Naive thymus-derived CD4-positive, alpha-beta T cell (primary cell): ENCODE results near the gene NR1I3. TPM values are rescaled to one million over a fixed set of nuclear protein-coding genes. Genes with fewer than 3 reads are reported as not detected.
A peak's percentile ranks its signal among the peaks of the same experiment; 100 is the strongest.
"Not testable (repeated sequence)": the region's sequence is repeated elsewhere in the genome, so short reads cannot be mapped to it uniquely, and the experiment has no call there.

Source experiments
- ATAC-seq: fragments of 150-1000 bp; cut with Tn5 transposase; 2 replicates; pipeline ENCODE4 v1.10.0; 2021; ENCODE audit warnings: mild to moderate bottlenecking, moderate library complexity
- CTCF ChIA-PET: fragments of 350-600 bp; sonication (Branson Sonifier 250); formaldehyde crosslinking; loops from one replicate; lab custom pipeline; 2021; ENCODE audit warnings: antibody characterized with exemption; lab: Charles Lee
- POLR2A ChIA-PET: fragments of 350-600 bp; sonication (Branson Sonifier 250); formaldehyde crosslinking; loops from one replicate; lab custom pipeline; 2021; ENCODE audit warnings: antibody characterized with exemption, inconsistent platforms; lab: Charles Lee
- DNase-seq, 9 donors: peaks; one replicate each; pipeline versions ENCODE4 v3.0.0 to v3.0.0-alpha.2; 2020 to 2022; ENCODE audit warnings: mixed read lengths in 1 of 9
- H3K27ac ChIP-seq: one replicate; pipeline ENCODE4 v1.7.0; 2013; ENCODE audit warnings: mild to moderate bottlenecking, low read depth, low read length, moderate library complexity
- H3K27me3 ChIP-seq, 2 donors: one replicate each; pipeline ENCODE4 v1.7.0; 2013; ENCODE audit warnings: low read length in 2 of 2, mild to moderate bottlenecking in 2 of 2, moderate library complexity in 2 of 2; ENCODE audit not compliant: control insufficient read depth in 2 of 2, insufficient read depth in 2 of 2
- H3K36me3 ChIP-seq, 3 experiments: 1 replicate in 2 of 3; 2 replicates in 1 of 3; pipeline ENCODE4 v1.7.0; 2013; ENCODE audit warnings: low read length in 3 of 3, mild to moderate bottlenecking in 3 of 3, moderate library complexity in 1 of 3; ENCODE audit not compliant: insufficient read depth in 3 of 3, control insufficient read depth in 2 of 3
- H3K4me1 ChIP-seq, 2 donors: one replicate each; pipeline ENCODE4 v1.7.0; 2013; ENCODE audit warnings: low read length in 2 of 2, mild to moderate bottlenecking in 2 of 2, moderate library complexity in 1 of 2; ENCODE audit not compliant: control insufficient read depth in 2 of 2, insufficient read depth in 2 of 2
- H3K4me3 ChIP-seq: 2 replicates; pipeline ENCODE4 v1.7.0; 2013; ENCODE audit warnings: mild to moderate bottlenecking, low read length
- H3K9me3 ChIP-seq, 3 experiments: 1 replicate in 2 of 3; 2 replicates in 1 of 3; pipeline ENCODE4 v1.7.0; 2013; ENCODE audit warnings: low read length in 3 of 3; ENCODE audit not compliant: control insufficient read depth in 2 of 3
- H3K27ac Mint-ChIP-seq, 9 donors: one replicate each; pipeline ENCODE4 v1.8.0; 2020 to 2022; ENCODE audit warnings: mixed read lengths in 9 of 9, mild to moderate bottlenecking in 8 of 9, moderate library complexity in 5 of 9, inconsistent platforms in 2 of 9
- H3K27me3 Mint-ChIP-seq, 5 donors: one replicate each; pipeline ENCODE4 v1.8.0; 2021 to 2022; ENCODE audit warnings: mixed read lengths in 5 of 5, mild to moderate bottlenecking in 1 of 5
- H3K36me3 Mint-ChIP-seq, 5 donors: one replicate each; pipeline ENCODE4 v1.8.0; 2020 to 2022; ENCODE audit warnings: mixed read lengths in 5 of 5, mild to moderate bottlenecking in 3 of 5, inconsistent platforms in 1 of 5
- H3K4me1 Mint-ChIP-seq, 7 donors: one replicate each; pipeline ENCODE4 v1.8.0; 2020 to 2022; ENCODE audit warnings: mixed read lengths in 7 of 7, mild to moderate bottlenecking in 3 of 7, inconsistent platforms in 1 of 7
- H3K4me3 Mint-ChIP-seq, 10 donors: one replicate each; pipeline ENCODE4 v1.8.0; 2020 to 2022; ENCODE audit warnings: mild to moderate bottlenecking in 10 of 10, mixed read lengths in 10 of 10, moderate library complexity in 6 of 10, inconsistent platforms in 2 of 10
- H3K9me3 Mint-ChIP-seq, 11 donors: one replicate each; pipeline ENCODE4 v1.8.0; 2020 to 2022; ENCODE audit warnings: mixed read lengths in 11 of 11, mild to moderate bottlenecking in 4 of 11, inconsistent platforms in 1 of 11, moderate library complexity in 1 of 11
- intact Hi-C, 2 donors: fragments of 100-400 bp; cut with micrococcal nuclease; formaldehyde crosslinking; loops; one replicate each; pipeline ENCODE4 v1.15.1; 2023
- polyA plus RNA-seq, 2 donors: library from polyadenylated mRNA; unstranded; fragments of 300-500 nt; fragmentation: Illumina TruSeq; gene quantifications; one replicate each; pipeline ENCODE4 v1.2.3, GENCODE V29; 2021
- total RNA-seq, 6 experiments: library from RNA in 5 of 6; stranded (reverse) in 5 of 6; gene quantifications; 1 replicate in 5 of 6; 2 replicates in 1 of 6; pipeline ENCODE4 v1.2.3 and lab custom pipeline; 2021 to 2026

The NR1I3 gene
- total and polyA plus RNA-seq, 7 experiments from 2014 or later: not detected

DNA sequence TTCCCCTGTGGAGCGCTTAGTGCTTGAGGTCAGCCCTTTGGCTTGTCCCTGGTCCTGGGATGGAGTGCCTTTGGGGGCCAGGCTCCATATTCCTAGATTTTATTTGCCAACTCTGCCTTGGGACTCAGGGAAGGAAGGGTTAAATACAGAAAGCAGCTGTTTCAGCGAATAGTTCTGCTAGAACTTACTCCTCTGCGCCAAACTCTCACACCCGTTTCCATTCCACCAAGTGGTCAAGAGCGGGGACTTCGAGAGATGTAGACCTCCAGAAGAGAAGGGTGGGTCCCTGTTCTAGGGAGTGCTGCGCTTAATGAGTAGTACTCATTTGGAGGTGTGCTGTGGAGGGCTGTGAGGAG, 12.8 kb downstream of the NR1I3 start:
- POLR2A ChIA-PET: interaction anchor here (0.5 to 16.8 kb wide), 14 partner anchors 9 to 179 kb away, joined by 3 to 508 read pairs (median 8); partner anchors contain the start of genes ADAMTS4, B4GALT3, FCER1G and NDUFS2
- no peak overlapping the region for H3K4me3 ChIP-seq

DNA sequence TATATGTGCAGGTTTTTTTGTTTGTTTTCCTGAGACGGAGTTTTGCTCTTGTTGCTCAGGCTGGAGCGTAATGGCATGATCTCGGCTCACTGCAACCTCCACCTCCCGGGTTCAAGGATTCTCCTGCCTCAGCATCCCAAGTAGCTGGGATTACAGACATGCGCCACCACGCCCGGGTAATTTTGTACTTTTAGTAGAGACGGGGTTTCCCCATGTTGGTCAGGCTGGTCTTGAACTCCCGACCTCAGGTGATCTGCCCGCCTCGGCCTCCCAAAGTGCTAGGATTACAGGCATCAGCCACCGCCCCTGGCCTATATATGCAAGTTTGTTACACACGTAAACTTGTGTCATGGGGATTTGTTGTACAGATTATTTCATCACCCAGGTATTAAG, 13.3 kb downstream of the NR1I3 start:
- not testable (repeated sequence) for H3K4me3 Mint-ChIP-seq, DNase-seq, H3K27ac ChIP-seq, H3K27me3 ChIP-seq, H3K9me3 ChIP-seq, H3K27me3 Mint-ChIP-seq, ATAC-seq, H3K9me3 Mint-ChIP-seq, H3K4me3 ChIP-seq
- intact Hi-C loops: loop anchor here (1.0 to 10.0 kb wide), 15 partner anchors 14 to 960 kb away; partner anchors contain the start of genes B4GALT3 (in 2 of the 2), CFAP126 (in 2 of the 2), NDUFS2 (in 2 of the 2) and PPOX (in 2 of the 2)
- Mint-ChIP-seq H3K36me3 (peaks cover 0 to 13% (median 3%) of the 10 kb centered on the region in 5 donors), H3K4me1 (peaks cover 22 to 66% (median 51%) of the 10 kb centered on the region in 7 donors), H3K27ac (peak overlapping the region in 6 of 9 donors; percentile 38 to 99 (median 90))
- POLR2A ChIA-PET: interaction anchor here (0.8 to 16.8 kb wide), 3 partner anchors 9 to 89 kb away, joined by 3 to 508 read pairs (median 20); partner anchors contain the start of genes ADAMTS4, NDUFS2 and SDHC
- Histone ChIP-seq H3K4me1 (peaks cover 8 to 35% of the 10 kb centered on the region in 2 donors), H3K36me3 (peaks cover 0 to 16% (median 0%) of the 10 kb centered on the region in 3 experiments)
- CTCF ChIA-PET: interaction anchor here (0.5 to 7.5 kb wide), 8 partner anchors 9 to 209 kb away, joined by 4 to 66 read pairs (median 29); partner anchors contain the start of genes FCER1G and NDUFS2

More for the DNA sequence above, 12.8 kb downstream of the NR1I3 start:
- H3K27ac ChIP-seq: peak overlapping the region; percentile 42
- Mint-ChIP-seq H3K9me3 (no peaks in the 10 kb centered on the region), H3K36me3 (peaks cover 0 to 13% (median 3%) of the 10 kb centered on the region in 5 donors), H3K4me1 (peaks cover 19 to 62% (median 46%) of the 10 kb centered on the region in 7 donors), H3K27me3 (no peaks in the 10 kb centered on the region), H3K4me3 (peak overlapping the region in 7 of 10 donors; percentile 26 to 100 (median 98)), H3K27ac (peak overlapping the region; percentile 69 to 99 (median 97))
- peaks cover 0 to 20% (median 0%) of the 10 kb centered on the region in 3 experiments for H3K36me3 ChIP-seq
- CTCF ChIA-PET: interaction anchor here (0.6 to 8.2 kb wide), 26 partner anchors 9 to 492 kb away, joined by 3 to 91 read pairs (median 4); partner anchors contain the start of genes ADAMTS4, B4GALT3, CFAP126 and FCER1G
- no peak for DNase-seq
- no peaks in the 10 kb centered on the region for H3K27me3 ChIP-seq
- ATAC-seq: no peak
- no peaks in the 10 kb centered on the region for H3K9me3 ChIP-seq
- peaks cover 8 to 30% of the 10 kb centered on the region in 2 donors for H3K4me1 ChIP-seq
- intact Hi-C loops: loop anchor here (1.0 to 10.0 kb wide), 15 partner anchors 15 to 960 kb away; partner anchors contain the start of genes B4GALT3 (in 2 of the 2), CFAP126 (in 2 of the 2), NDUFS2 (in 2 of the 2) and PPOX (in 2 of the 2)

DNA sequence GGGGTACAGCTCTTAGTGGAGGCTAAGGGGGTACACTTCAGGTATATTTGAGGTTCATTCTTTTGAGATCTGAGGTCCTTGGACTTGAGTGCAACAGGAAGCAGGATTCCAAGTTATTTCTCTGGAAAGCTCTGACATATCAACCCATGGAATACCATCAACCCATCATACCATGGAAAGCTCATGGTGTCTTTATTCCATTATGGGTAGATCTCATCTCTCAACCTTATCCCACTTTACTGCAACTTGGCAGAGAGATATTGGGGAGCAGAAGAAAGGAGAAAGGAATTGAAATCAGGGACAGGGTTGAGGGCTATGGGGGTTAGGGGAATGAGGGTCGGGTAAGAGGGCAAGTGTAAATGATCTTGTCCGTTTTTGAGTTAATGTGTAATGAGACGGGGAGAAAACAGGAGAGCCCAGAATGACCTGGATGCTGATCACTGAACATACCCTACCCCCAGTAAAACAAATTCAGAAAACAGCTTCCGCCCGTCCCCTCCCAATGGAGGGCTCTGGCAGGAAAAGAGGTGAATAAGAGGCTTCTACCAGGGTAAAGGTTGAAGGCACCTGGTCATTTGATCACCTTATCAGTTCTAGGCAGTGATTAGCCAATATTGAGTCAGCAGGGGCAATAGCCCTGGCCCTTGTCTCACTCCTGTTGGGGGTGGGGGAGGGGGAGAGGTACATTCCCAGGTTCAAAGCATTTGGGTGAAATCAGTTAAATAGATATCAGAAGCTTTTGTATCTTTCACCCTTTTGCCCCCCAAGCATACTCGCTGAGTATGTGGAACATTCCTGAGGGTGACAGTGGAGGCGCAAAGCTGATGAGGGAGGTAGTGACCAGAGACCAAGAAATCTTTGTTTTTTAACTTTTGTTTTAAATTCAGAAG, 14.0 kb downstream of the NR1I3 start:
- ATAC-seq: no peak
- peaks cover 0 to 13% (median 3%) of the 10 kb centered on the region in 5 donors for H3K36me3 Mint-ChIP-seq
- ChIA-PET CTCF (interaction anchor here (0.5 to 3.5 kb wide), 8 partner anchors 8 to 209 kb away, joined by 3 to 59 read pairs (median 6); partner anchors contain the start of genes FCER1G and PPOX), POLR2A (interaction anchor here (0.5 to 16.8 kb wide), 7 partner anchors 8 to 90 kb away, joined by 3 to 508 read pairs (median 3); partner anchors contain the start of genes ADAMTS4, FCER1G, NDUFS2 and PPOX)
- intact Hi-C loops: loop anchor here in 1 of 2 donors (10.0 kb wide), 2 partner anchors 179 to 959 kb away; partner anchors contain the start of genes DCAF8 and USF1
- Histone ChIP-seq H3K36me3 (peaks cover 0 to 10% (median 0%) of the 10 kb centered on the region in 3 experiments), H3K4me1 (peaks cover 8 to 41% of the 10 kb centered on the region in 2 donors), H3K9me3 (no peaks in the 10 kb centered on the region), H3K27me3 (no peaks in the 10 kb centered on the region), H3K4me3 (no peak overlapping the region), H3K27ac (no peak overlapping the region)
- H3K27me3 Mint-ChIP-seq: no peaks in the 10 kb centered on the region
- H3K4me3 Mint-ChIP-seq: no peak overlapping the region
- H3K4me1 Mint-ChIP-seq: peaks cover 28 to 73% (median 57%) of the 10 kb centered on the region in 7 donors
- peak overlapping the region in 7 of 9 donors; percentile 23 to 69 (median 46) for H3K27ac Mint-ChIP-seq
- no peaks in the 10 kb centered on the region for H3K9me3 Mint-ChIP-seq
- no peak for DNase-seq

DNA sequence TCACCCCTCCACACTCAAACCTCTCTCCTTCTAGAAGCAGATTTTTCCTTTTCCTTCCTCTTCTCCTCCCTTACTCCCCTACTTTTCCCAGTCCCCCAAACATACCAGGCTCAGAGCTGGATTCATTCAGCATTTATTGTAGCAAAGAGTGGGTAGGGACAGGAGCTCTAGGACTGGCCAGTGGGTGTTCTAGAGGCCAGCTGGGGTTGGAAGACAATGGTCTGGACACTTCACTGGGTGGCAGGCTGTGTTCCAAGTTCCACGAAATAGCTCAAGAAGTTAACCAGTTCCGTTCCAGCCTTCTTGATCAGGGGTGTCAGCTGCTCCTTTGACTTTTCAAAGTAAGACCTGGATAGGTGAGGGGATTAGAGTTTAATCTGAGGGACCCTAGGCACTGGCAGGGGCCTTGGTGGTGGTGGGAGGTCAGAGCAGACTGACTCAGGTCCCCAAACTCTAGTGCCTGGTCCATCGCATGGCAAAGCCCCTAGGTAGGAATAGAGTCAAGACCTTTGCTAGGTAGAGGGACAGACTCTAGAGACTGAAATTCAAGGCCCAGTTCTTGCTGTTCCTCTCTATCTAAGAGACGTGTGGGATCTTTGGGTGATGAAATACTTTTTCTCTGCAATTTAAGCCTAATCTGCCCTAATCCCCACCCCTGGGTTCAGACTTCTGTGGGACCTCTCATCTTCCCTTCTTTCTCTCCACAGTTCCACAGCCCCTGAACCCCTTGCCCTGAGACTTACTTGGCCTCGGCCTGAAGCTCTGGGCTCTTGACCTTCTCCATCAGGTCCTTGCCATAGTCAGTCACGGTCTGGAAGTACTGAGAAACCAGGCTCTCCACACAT, 15.6 kb downstream of the NR1I3 start:
- DNase-seq (no peak), ATAC-seq (no peak)
- H3K9me3 Mint-ChIP-seq: no peaks in the 10 kb centered on the region
- H3K36me3 Mint-ChIP-seq: peaks cover 0 to 2% (median 0%) of the 10 kb centered on the region in 5 donors
- ChIA-PET POLR2A (interaction anchor here (0.6 to 16.8 kb wide), 5 partner anchors 23 to 91 kb away, joined by 3 to 508 read pairs (median 5); partner anchors contain the start of genes ADAMTS4, DEDD, NDUFS2 and SDHC), CTCF (interaction anchor here (0.6 to 3.2 kb wide), 10 partner anchors 12 to 434 kb away, joined by 3 to 34 read pairs (median 4); partner anchors contain the start of gene PPOX)
- peaks cover 42 to 77% (median 66%) of the 10 kb centered on the region in 7 donors for H3K4me1 Mint-ChIP-seq
- H3K4me3 Mint-ChIP-seq: no peak overlapping the region
- Histone ChIP-seq H3K27ac (no peak overlapping the region), H3K4me3 (no peak overlapping the region), H3K9me3 (no peaks in the 10 kb centered on the region), H3K36me3 (no peaks in the 10 kb centered on the region), H3K27me3 (no peaks in the 10 kb centered on the region), H3K4me1 (peaks cover 5 to 51% of the 10 kb centered on the region in 2 donors)
- H3K27me3 Mint-ChIP-seq: no peaks in the 10 kb centered on the region
- H3K27ac Mint-ChIP-seq: peak overlapping the region in 6 of 9 donors; percentile 19 to 93 (median 60)
- intact Hi-C loops: loop anchor here in 1 of 2 donors (10.0 kb wide), 2 partner anchors 178 to 958 kb away; partner anchors contain the start of genes DCAF8 and USF1

DNA sequence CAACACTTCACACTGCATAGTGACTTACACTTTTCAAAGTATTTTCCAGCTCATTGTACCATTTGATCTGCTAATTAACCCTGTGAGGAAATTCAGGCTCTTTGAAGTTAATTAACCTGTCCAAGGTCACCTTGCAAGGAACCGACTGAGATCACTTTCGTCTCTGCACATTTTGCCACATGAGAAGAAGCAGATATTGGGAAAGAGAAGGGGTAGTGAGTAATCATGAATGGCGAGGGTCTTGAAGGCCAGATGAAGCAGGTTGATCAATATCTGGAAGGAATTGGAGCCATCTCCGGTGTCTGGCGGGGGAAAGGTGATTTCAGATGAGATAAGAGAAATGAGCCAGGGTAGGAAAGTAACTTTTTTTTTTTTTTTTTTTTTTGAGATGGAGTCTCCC, 18.0 kb downstream of the NR1I3 start:
- H3K9me3 Mint-ChIP-seq: no peaks in the 10 kb centered on the region
- POLR2A ChIA-PET: interaction anchor here (0.5 to 16.8 kb wide), 3 partner anchors 21 to 162 kb away, joined by 3 to 508 read pairs (median 8); partner anchors contain the start of genes ADAMTS4 and NDUFS2
- peaks cover 0 to 44% of the 10 kb centered on the region in 2 donors for H3K4me1 ChIP-seq
- H3K27me3 Mint-ChIP-seq: no peaks in the 10 kb centered on the region
- peak overlapping the region in 8 of 9 donors; percentile 45 to 99 (median 86) for H3K27ac Mint-ChIP-seq
- peak overlapping the region in 2 of 10 donors; percentile 34 to 48 for H3K4me3 Mint-ChIP-seq
- no peak overlapping the region for H3K4me3 ChIP-seq
- intact Hi-C loops: loop anchor here in 1 of 2 donors (10.0 kb wide), 2 partner anchors 175 to 955 kb away; partner anchors contain the start of genes DCAF8 and USF1
- no peaks in the 10 kb centered on the region for H3K27me3 ChIP-seq
- peaks cover 0 to 3% (median 0%) of the 10 kb centered on the region in 5 donors for H3K36me3 Mint-ChIP-seq
- H3K36me3 ChIP-seq: peaks cover 0 to 2% (median 0%) of the 10 kb centered on the region in 3 experiments
- H3K27ac ChIP-seq: no peak overlapping the region
- CTCF ChIA-PET: interaction anchor here (1.0 to 3.8 kb wide), 5 partner anchors 10 to 28 kb away, joined by 3 to 19 read pairs (median 8); partner anchors contain the start of gene NDUFS2
- H3K4me1 Mint-ChIP-seq: peaks cover 31 to 71% (median 63%) of the 10 kb centered on the region in 7 donors
- ATAC-seq (no peak), DNase-seq (no peak)
- no peaks in the 10 kb centered on the region for H3K9me3 ChIP-seq
